ENCODE data around the gene SMIM43.

Gene SMIM43

DNA sequence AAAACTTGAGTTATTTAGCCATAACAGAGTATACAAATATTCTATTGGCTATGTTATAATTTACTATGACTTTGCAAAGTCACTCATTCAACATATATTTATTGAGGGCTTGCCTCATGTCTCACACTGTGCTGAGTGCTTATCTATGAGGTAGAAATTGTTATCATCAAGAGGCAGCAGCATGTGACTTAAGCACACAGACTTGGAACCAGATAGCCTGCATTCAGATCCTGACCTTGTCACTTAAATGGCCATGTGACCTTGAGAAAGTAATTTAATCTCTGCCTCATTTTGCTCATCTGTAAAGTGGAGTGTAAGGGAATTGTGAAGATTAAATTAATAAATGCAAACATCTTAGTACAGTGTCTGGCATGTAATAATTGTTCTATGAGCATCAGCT is 26.0 kb upstream of the SMIM43 start:
- H3K9me3 Mint-ChIP-seq = no peaks in the 10 kb centered on the region
- no peak overlapping the region for H3K27ac Mint-ChIP-seq

DNA sequence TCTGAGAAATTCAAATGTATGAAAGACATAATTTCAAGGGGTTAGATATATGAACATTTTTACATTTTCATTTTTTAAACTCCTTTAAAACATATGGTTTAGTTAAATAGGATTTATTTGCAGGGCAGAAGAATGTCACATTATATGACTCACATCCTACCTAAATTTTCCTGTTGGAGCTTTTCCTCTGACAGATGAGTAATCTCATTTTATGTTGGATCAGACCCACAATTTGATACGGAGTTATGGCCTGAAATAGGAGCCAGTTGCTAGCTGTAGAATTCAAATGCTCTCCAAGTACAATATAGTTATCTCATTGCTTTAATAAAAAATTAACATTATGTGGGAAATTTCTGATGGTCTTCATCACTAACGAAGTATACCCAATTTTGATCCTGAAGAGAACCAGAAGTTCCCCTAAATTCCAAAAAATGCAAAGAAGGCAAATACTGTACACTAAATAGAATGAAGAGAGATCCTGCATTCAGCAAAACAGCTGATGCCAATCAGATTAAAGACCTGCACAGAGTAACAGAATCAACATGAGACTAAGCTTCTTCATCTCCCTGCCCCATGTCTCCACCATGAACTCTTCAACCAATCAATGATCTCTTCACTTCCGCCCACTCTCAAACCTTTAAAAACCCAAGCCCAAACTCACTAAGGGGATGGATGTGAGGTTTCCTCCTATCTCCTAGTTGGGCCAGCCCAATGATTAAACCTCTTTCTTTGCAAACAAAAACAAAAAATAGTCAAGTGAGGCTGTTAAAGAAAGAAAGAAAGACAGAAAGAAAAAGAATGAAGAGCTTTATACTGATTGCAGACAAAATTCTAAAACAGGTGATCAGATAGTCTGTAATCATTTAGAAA is 25.2 kb upstream of the SMIM43 start:
- Mint-ChIP-seq H3K27me3 (peaks cover 30% of the 10 kb centered on the region), H3K4me1 (ENCODE audit: low read depth) (peaks cover 10% of the 10 kb centered on the region), H3K36me3 (ENCODE audit: low read depth) (no peaks in the 10 kb centered on the region), H3K4me3 (no peak overlapping the region), H3K27ac (no peak overlapping the region), H3K9me3 (no peaks in the 10 kb centered on the region)
- intact Hi-C loops (cut with micrococcal nuclease) = no loop called here

More for the DNA sequence above, 26.0 kb upstream of the SMIM43 start:
- intact Hi-C loops (cut with micrococcal nuclease) = no loop called here
- no peaks in the 10 kb centered on the region for H3K36me3 Mint-ChIP-seq (ENCODE audit: low read depth)
- H3K4me3 Mint-ChIP-seq = no peak overlapping the region
- H3K27me3 Mint-ChIP-seq = peaks cover 28% of the 10 kb centered on the region
- H3K4me1 Mint-ChIP-seq (ENCODE audit: low read depth) = peaks cover 10% of the 10 kb centered on the region

DNA sequence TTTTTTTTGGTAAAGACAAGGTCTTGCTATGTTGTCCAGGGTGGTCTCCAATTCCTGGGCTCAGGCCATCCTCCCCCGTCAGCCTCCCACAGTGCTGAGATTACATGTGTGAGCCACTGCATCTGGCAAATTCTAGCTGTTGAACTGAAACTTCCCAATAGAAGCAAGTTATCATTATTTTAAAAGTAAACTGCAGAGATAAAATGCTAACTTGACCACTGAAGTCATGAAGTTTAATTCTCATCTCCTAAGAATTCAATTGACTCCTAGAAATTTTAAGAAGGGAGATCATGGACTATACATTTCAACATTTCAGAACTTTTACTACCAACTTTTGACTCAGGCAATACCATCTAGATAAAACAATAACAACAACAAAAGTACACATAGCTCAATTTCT is 24.5 kb upstream of the SMIM43 start:
- intact Hi-C loops (cut with micrococcal nuclease) = no loop called here
- Mint-ChIP-seq H3K27me3 (peaks cover 26% of the 10 kb centered on the region), H3K36me3 (ENCODE audit: low read depth) (no peaks in the 10 kb centered on the region), H3K9me3 (no peaks in the 10 kb centered on the region), H3K4me1 (ENCODE audit: low read depth) (peaks cover 10% of the 10 kb centered on the region), H3K4me3 (no peak overlapping the region), H3K27ac (no peak overlapping the region)

DNA sequence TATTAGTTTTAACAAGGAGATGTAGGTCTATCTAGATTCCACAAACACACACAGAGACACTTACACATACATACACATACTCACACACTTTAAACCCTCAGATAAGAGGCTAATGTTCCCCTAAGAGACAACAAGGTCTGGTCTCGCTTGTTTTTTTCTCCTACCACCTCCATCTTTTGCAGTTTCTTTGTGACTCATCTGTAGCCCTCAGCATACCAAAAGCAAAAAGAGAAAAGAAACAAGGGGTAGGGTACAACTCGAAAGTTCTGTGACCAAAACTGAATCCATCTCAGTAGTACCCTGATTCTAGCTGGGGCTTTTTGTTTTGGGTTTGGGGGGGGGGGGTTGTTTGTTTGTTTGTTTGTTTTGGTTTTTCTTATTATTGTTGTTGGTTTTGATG is 23.9 kb upstream of the SMIM43 start:
- Mint-ChIP-seq H3K4me3 (no peak overlapping the region), H3K4me1 (ENCODE audit: low read depth) (peaks cover 10% of the 10 kb centered on the region), H3K36me3 (ENCODE audit: low read depth) (no peaks in the 10 kb centered on the region), H3K9me3 (no peaks in the 10 kb centered on the region), H3K27ac (no peak overlapping the region), H3K27me3 (peaks cover 24% of the 10 kb centered on the region)
- intact Hi-C loops (cut with micrococcal nuclease) = no loop called here

DNA sequence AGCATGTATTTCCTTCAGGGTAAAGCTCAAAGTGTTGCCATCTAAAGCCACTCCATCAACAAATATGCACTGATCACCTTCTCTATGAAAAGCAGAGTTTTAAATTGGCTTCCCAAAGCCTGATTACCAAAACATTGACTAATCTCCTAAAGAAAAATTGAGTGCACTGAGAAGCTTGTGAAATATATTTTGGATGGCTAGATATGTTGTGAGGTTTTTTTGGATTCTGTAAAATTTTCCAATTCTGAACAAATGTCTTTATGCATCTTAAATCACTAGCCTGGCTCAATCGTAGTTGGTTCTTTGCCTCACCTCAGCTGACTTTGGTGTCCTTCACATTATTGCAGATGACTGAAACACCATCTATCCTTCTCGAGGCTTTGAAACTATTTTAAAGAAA is 21.3 kb upstream of the SMIM43 start:
- Mint-ChIP-seq H3K4me1 (ENCODE audit: low read depth) (peaks cover 16% of the 10 kb centered on the region), H3K4me3 (no peak overlapping the region), H3K9me3 (no peaks in the 10 kb centered on the region), H3K27me3 (peaks cover 25% of the 10 kb centered on the region), H3K36me3 (ENCODE audit: low read depth) (no peaks in the 10 kb centered on the region), H3K27ac (no peak overlapping the region)
- intact Hi-C loops (cut with micrococcal nuclease) = no loop called here

DNA sequence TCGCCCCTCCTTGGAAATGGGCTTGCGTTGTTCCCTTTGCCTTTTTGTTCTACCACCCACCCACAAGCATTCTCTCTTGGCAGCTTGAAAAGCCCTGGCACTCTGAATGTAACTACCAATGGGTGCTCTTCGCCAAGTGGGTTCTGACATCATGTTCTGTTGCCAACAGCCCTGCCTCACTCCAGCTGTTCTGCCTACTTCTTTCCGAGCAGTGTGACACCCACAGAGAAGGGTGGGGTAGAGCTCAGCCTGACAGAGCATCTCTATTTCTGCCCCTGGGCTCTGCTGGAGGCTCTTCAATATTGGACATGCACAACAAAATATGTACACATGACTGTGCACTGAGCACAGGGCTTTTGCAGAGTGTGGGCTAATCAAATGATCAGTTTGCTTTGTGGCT is 20.5 kb upstream of the SMIM43 start:
- Mint-ChIP-seq H3K36me3 (ENCODE audit: low read depth) (no peaks in the 10 kb centered on the region), H3K27me3 (peaks cover 27% of the 10 kb centered on the region), H3K9me3 (no peaks in the 10 kb centered on the region), H3K27ac (no peak overlapping the region), H3K4me3 (no peak overlapping the region), H3K4me1 (ENCODE audit: low read depth) (peaks cover 16% of the 10 kb centered on the region)
- intact Hi-C loops (cut with micrococcal nuclease) = no loop called here

DNA sequence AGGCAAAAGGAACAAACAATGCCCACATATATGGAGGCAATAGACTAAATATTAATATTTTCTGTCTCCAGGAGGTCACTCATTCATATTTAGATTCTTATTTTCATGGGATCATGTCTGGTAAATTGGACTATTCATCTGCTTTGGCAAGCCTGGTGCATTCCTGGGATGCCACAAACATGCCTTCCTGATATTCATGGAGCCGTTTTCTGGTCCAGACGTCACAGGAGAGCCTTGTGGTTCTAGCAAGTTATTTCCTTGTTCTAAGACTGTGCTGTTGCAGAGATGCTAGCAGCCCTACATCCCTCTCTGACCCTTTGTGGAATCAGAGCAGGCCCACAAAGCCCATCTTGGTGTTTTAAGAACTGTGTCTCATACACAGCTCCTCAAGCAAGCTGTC is 20.0 kb upstream of the SMIM43 start:
- H3K27me3 Mint-ChIP-seq = peaks cover 27% of the 10 kb centered on the region
- peaks cover 16% of the 10 kb centered on the region for H3K4me1 Mint-ChIP-seq (ENCODE audit: low read depth)
- no peak overlapping the region for H3K4me3 Mint-ChIP-seq
- no peaks in the 10 kb centered on the region for H3K36me3 Mint-ChIP-seq (ENCODE audit: low read depth)
- no peak overlapping the region for H3K27ac Mint-ChIP-seq
- intact Hi-C loops (cut with micrococcal nuclease) = no loop called here
- no peaks in the 10 kb centered on the region for H3K9me3 Mint-ChIP-seq

DNA sequence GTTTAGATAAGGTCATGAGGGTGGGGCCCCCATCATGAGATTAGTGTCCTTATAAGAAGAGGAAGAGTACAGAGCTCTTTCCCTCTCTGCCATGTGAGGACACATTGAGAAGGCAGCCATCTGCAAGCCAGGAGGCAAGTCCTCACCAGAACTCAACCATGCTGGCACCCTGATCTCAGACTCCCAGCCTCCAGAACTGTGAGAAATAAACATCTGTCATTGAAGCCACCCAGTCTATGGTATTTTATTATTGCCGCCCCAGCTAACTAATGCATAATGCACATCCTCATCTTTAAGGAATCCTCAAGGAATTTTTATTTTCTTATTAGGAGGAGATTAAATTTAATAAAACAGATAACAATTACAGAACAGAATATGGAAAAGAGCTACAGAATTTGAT is 19.4 kb upstream of the SMIM43 start:
- intact Hi-C loops (cut with micrococcal nuclease) = no loop called here
- no peak overlapping the region for H3K27ac Mint-ChIP-seq
- H3K4me3 Mint-ChIP-seq = no peak overlapping the region
- H3K36me3 Mint-ChIP-seq (ENCODE audit: low read depth) = no peaks in the 10 kb centered on the region
- peaks cover 16% of the 10 kb centered on the region for H3K4me1 Mint-ChIP-seq (ENCODE audit: low read depth)
- H3K9me3 Mint-ChIP-seq = no peaks in the 10 kb centered on the region
- peaks cover 26% of the 10 kb centered on the region for H3K27me3 Mint-ChIP-seq

DNA sequence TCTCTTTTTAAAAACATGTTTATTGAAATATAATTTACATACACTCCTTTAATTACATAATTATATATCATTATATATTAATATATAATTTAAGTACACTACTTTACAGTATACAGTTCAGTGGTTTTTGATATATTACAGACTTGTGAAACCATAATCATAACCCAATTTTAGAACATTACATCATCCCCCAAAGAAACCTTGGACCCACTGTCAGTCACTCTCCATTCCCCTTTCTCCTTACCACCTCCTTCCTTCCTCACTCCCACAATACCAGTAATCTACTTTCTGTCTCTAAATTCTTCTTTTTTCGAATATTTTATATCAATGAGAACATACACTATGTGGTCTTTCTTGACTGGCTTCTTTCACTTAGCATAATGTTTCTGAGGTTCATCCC is 18.2 kb upstream of the SMIM43 start:
- Mint-ChIP-seq H3K4me3 (no peak overlapping the region), H3K9me3 (no peaks in the 10 kb centered on the region), H3K27me3 (peaks cover 23% of the 10 kb centered on the region), H3K36me3 (ENCODE audit: low read depth) (no peaks in the 10 kb centered on the region), H3K27ac (no peak overlapping the region), H3K4me1 (ENCODE audit: low read depth) (peaks cover 9% of the 10 kb centered on the region)
- intact Hi-C loops (cut with micrococcal nuclease) = no loop called here

DNA sequence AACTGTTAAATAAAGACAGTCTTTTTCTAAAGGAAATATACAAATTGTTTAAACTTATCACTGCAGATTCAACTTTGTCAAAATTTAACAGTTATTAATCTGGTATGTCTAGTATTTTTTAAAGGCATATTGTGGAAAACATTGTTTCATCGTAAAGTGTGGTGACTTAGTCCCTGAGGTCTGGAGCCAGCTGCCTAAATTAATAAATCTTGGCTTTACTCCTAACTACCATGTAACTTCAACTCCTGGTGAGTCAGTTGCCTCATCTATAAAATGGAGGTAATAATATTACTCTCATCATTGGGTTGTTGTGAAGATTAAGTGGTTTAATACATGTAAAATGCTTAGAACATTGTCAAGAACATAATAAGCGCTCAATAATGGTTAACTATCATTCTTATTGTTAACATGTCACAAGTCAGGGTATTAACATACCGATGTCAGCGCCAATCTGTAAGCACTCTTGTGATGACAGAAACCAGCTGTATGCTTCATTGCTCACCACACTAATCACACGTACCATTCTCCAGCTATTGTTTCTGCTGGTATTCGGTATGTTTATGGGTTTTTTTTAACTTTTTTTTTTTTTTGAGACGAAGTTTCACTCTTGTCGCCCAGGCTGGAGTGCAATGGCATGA is 14.1 kb upstream of the SMIM43 start:
- Mint-ChIP-seq H3K27me3 (peaks cover 15% of the 10 kb centered on the region), H3K4me3 (no peak overlapping the region), H3K36me3 (ENCODE audit: low read depth) (no peaks in the 10 kb centered on the region), H3K9me3 (no peaks in the 10 kb centered on the region), H3K4me1 (ENCODE audit: low read depth) (peaks cover 6% of the 10 kb centered on the region), H3K27ac (no peak overlapping the region)
- intact Hi-C loops (cut with micrococcal nuclease) = no loop called here

DNA sequence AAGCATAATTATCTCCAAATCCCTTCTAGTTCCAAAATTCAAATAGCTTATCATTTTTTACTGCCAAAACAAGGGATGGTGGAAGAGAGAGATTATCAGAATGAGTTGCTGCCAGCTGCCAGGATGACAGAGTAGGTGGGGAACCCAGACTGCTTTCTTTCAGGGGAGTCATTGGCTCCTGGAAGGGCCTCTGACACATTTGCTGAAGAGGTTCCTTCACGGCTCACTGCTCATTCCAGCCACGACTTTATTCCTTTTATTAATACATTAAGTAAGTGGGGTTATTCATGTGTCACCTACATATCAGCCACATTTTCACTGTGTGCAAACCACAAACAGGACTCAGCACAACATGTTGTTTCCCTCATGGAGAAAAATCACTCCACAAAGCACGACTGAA is 12.7 kb upstream of the SMIM43 start:
- Mint-ChIP-seq H3K27me3 (peaks cover 15% of the 10 kb centered on the region), H3K4me3 (no peak overlapping the region), H3K27ac (no peak overlapping the region), H3K4me1 (ENCODE audit: low read depth) (no peaks in the 10 kb centered on the region), H3K9me3 (no peaks in the 10 kb centered on the region), H3K36me3 (ENCODE audit: low read depth) (no peaks in the 10 kb centered on the region)
- intact Hi-C loops (cut with micrococcal nuclease) = no loop called here

DNA sequence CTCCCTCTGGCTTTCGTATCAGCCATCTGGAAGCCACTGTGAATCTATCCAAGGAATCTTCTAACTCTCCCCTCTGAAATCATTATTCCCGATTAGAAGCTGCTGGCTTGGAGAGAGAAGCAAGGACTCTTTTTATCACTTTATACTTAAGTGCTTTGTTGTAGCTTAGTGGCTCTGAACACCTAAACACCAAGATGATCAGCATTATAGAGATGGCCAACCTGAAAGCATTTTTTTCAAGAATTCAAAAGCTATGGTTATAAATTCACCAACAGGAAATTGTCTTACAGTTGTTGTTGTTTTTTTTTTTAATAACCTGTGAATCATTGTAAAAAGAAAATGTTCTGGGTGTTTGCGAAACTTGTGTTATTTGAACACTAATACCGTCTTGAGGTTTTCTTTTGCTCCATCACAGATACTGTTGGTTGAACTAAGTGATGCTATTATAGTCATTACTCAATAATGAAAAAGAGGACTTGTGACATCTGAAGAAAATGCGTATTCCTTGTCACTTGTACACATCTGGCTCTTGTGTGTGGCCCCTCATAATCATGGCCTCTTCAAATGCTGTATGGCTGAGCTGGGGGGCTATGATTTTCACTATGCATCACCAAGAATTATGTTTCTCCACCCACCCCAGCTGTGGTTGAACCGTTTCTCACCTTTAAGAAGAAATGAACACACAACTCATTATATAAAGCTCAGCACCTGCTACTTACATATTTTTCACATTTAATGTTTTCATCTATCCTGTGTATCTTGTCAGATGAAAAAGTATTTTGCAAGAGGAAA is 11.8 kb upstream of the SMIM43 start:
- Mint-ChIP-seq H3K27me3 (peaks cover 16% of the 10 kb centered on the region), H3K9me3 (no peaks in the 10 kb centered on the region), H3K36me3 (ENCODE audit: low read depth) (no peaks in the 10 kb centered on the region), H3K4me3 (no peak overlapping the region), H3K27ac (no peak overlapping the region), H3K4me1 (ENCODE audit: low read depth) (no peaks in the 10 kb centered on the region)
- intact Hi-C loops (cut with micrococcal nuclease) = no loop called here

DNA sequence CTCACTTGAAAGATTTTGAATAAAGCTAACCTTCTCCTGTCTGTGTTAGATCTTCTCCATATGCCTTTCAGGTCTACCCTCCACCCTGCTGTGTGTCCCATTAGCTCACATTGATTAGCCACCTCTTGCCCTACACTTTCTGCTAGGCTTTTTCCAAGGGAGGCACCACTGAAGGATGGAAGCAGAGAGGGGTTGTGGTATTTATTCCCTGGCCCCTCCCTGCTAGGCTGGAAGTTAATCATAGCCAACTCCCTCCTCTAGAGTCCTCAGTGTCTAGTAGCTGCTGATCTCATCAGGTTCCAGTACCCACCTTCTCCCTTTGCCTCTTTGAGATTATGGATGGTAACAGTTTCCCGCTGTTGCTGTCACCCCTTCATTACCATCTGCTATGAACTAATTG is 8.9 kb upstream of the SMIM43 start:
- Mint-ChIP-seq H3K4me3 (no peak overlapping the region), H3K9me3 (no peaks in the 10 kb centered on the region), H3K4me1 (ENCODE audit: low read depth) (no peaks in the 10 kb centered on the region), H3K27me3 (peaks cover 20% of the 10 kb centered on the region), H3K27ac (no peak overlapping the region), H3K36me3 (ENCODE audit: low read depth) (no peaks in the 10 kb centered on the region)
- intact Hi-C loops (cut with micrococcal nuclease) = no loop called here

DNA sequence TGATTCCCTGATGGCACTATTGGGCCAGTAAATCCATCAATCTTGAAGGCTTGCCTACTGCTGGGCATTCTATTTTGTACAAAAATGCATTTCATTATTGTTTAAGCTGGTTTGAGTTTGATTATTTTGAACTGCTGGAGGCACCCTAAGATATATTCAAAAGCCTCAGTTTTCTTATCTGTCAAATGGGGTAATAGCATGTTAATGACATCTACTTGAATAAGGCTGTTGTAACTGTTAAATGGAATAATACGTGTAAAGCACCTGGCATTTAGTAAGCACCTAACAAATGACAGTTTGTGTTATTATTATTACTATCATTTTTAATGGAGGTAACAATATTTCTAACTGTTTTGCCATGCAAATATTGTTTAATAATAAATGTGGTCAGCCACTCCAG is 6.9 kb upstream of the SMIM43 start:
- intact Hi-C loops (cut with micrococcal nuclease) = no loop called here
- Mint-ChIP-seq H3K4me1 (ENCODE audit: low read depth) (no peaks in the 10 kb centered on the region), H3K36me3 (ENCODE audit: low read depth) (no peaks in the 10 kb centered on the region), H3K27me3 (peaks cover 30% of the 10 kb centered on the region), H3K9me3 (no peaks in the 10 kb centered on the region), H3K27ac (no peak overlapping the region), H3K4me3 (no peak overlapping the region)

Data from dendritic cell treated with granulocyte-macrophage colony-stimulating factor and Interleukin-4, amounts not matched to agents 40 ng/mL and 50 ng/mL, for 4 days (primary cell).